A172 (cell line): ENCODE measurements around the gene SAP30BP. TPM values are rescaled to one million over a fixed set of nuclear protein-coding genes. Genes with fewer than 3 reads are reported as not detected.

Experiments used
- DNase-seq: peaks from one replicate; pipeline ENCODE4 v3.0.0-alpha.2; 2015; ENCODE audit warnings: low spot score
- total RNA-seq: library from RNA; depleted of rRNA; stranded (reverse); fragments of >200 nt; shearing (Covaris generic); gene quantifications from 2 replicates; pipeline ENCODE4 v1.2.3, GENCODE V29; 2014

The SAP30BP gene
- total RNA-seq, 1 experiment from 2014 or later, result 169 TPM

GRCh38 chr17:75739174-75739573, 72.0 kb downstream of the SAP30BP start:
- no peak for DNase-seq

- DNase-seq, result no peak
Observed at GRCh38 chr17:75739801-75740200, 72.7 kb downstream of the SAP30BP start.

GRCh38 chr17:75740215-75740614, 73.1 kb downstream of the SAP30BP start:
- no peak for DNase-seq

DNA sequence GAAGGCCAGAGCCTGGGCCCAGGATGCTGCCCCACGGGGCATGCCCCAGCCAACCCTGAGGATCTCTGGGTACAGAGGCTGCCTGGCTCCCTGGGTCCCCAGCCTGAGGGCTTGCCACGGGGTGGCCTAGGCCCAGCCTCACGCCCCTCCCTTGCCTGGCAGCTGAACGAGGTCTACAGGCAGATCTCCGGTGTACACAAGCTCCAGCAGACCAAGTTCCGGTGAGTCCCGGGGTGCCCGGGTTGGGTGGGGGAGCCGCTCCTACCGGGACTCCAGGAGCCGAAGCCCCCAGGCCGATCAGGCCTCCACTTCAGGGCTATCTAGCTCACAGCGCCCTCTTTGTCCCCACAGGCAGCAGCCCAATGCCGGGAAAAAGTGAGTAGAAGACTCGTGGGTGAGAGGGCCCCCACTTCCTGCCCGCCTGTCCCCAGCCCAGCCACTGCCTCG, 73.5 kb downstream of the SAP30BP start:
- no peak for DNase-seq

DNA sequence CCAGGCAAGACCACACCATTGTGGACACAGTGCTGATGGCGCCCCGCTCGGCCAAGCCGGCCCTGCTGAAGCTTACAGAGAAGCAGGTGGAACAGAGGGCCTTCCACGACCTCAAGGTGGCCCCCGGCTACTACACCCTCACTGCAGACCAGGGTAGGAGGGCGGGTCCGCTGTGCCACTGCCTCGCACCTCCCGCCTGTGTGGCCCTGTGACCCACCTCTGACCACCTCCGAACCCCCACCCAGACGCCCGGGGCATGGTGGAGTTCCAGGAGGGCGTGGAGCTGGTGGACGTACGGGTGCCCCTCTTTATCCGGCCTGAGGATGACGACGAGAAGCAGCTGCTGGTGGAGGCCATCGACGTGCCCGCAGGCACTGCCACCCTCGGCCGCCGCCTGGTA, 75.2 kb downstream of the SAP30BP start:
- DNase-seq, result no peak

GRCh38 chr17:75743625-75744206, 76.6 kb downstream of the SAP30BP start:
- DNase-seq, result no peak

- no peak for DNase-seq
Observed at GRCh38 chr17:75748706-75749105, 81.6 kb downstream of the SAP30BP start.

GRCh38 chr17:75749545-75750389, 82.6 kb downstream of the SAP30BP start:
- peak; percentile 82 for DNase-seq

DNA sequence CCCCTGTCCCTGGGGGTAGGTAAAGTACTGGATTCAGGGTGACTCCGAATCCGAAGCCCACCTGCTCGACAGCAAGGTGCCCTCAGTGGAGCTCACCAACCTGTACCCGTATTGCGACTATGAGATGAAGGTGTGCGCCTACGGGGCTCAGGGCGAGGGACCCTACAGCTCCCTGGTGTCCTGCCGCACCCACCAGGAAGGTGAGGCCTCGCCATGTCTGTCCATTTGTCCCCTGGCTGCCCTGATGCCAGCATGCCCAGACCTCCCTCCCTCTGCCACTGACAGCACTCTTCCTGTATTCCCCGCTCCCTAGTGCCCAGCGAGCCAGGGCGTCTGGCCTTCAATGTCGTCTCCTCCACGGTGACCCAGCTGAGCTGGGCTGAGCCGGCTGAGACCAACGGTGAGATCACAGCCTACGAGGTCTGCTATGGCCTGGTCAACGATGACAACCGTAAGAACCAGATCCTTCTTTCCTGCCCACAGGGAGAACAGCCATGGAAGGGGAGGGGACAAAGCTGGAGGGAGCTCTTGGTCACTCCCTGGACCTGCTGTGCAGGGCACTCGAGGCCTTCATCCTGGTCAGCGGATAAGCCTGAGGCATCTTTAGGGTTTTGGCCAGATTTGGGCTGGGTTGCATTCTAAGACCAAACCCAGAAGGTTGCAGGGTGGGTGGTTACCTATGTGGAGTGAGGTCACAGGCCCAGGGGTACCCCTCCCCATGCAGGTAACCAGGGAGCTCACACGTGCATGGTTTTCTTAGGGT, 83.7 kb downstream of the SAP30BP start:
- DNase-seq, result no peak

GRCh38 chr17:75751676-75752404, 84.7 kb downstream of the SAP30BP start:
- no peak for DNase-seq

DNA sequence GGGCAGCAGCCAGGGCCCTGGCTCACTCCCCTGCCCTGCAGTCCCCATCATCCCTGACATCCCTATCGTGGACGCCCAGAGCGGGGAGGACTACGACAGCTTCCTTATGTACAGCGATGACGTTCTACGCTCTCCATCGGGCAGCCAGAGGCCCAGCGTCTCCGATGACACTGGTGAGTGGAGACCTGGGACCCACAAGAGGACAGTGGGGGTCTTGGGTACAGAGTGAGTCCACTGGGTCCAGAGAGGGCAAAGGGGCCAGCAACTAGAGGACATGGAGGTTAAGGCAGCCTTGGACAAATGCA, 85.2 kb downstream of the SAP30BP start:
- DNase-seq, result no peak

DNA sequence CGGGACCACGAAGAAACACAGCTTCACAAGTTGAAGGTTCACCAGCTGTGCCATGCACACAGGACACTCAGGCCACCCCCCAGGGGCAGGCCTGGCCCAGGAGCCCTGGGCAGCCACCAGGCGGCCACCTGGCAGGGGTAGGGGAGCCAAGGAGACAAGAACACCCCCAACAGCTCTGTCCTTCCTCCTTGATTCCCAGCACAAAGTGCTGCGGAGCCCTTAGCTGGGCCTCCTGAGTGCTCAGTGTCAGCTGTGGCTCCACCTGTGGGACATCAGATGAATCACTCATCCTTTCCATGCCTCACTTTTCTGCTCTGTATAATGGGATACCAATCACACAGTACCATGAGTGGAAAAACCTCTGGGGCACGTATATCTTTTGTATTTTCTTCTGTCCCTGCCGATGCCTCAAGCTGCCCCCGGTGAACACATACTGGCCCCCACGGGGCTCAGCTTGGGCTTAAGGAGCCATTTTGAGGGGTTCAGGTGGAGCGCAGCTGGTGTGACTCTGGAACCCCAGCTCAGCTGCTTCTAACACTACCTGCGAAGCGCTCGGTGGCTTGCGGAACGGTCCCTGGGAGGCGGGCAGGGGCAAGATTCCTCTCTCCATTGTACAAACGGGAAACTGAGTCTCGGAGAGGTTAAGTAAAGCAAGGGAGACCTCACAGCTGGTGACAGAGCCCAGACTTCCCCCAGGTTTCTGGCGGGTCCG, 85.8 kb downstream of the SAP30BP start:
- DNase-seq, result no peak

DNA sequence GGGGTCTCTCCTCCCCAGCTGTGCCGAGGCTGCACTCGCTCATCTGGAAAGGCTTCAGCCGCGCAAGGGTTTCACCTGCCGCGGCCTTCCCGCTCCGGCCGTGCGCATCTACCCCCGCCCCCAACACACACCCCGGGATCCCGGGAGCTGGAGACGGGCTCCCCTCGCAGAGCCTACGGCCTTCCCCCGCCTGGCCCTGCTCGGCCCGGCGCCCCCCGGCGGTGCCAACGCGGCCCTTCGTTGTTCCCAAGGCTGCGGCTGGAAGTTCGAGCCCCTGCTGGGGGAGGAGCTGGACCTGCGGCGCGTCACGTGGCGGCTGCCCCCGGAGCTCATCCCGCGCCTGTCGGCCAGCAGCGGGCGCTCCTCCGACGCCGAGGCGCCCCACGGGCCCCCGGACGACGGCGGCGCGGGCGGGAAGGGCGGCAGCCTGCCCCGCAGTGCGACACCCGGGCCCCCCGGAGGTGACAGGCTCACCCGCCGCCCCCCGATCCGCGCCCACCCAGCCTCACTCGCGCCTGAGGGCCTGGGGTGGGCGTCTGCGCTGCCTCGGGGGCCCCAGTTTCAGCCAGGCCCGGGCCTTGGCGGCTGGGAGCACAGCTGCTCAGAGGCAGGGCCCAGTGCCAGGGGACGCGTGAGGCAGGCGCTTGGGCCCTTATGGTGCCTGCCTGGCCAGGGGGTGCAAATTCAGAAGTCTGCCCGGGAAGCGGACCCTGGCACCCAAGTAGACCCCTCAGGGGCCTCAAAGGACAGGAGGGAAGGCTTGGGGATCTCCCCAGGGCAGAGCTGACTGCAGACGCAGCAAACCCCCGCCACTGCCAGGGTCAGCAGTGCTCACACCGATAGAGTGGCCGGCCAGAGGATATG, 86.6 kb downstream of the SAP30BP start:
- DNase-seq, result no peak

DNA sequence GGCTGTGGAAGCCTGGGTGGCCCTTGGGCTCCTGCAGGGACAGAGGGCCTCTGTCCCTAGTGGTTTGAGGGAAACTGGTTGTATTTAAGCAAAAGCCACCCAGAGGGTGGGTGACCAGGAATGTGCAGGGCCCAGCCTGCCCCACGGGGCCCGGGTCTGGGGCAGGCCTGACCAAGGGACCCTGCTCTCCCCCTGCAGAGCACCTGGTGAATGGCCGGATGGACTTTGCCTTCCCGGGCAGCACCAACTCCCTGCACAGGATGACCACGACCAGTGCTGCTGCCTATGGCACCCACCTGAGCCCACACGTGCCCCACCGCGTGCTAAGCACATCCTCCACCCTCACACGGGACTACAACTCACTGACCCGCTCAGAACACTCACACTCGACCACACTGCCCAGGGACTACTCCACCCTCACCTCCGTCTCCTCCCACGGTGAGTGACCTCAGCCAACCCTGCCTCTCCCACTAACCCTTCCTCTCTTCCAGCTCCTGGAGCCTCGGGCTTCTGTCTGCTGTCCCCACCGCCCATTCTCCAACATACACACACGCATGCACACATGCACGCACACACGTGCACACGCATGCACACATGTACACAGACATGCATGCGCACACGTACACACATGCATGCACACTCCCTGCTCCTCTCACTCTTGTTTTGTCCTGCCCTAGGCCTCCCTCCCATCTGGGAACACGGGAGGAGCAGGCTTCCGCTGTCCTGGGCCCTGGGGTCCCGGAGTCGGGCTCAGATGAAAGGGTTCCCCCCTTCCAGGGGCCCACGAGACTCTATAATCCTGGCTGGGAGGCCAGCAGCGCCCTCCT, 87.5 kb downstream of the SAP30BP start:
- no peak for DNase-seq

- no peak for DNase-seq
Observed at GRCh38 chr17:75755205-75755901, 88.2 kb downstream of the SAP30BP start.

DNA sequence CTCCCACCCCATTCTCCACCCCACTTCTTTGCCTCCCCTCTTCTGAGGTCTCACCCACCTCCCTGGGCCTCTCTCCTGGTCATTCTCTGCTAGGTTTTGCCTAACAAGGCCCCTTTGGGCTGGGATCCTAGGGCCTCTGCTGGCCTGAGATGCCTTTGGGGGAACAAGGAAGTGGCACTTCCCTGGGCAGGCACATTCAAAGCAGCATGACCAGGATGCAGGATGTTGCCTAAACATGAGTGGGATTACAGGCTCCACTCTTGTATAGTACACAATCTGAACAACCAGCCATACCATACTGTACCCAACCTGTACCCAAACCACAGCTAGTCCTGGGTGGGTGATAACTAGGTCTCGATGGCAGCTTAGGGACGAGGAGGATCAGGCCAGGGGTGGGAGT, 88.9 kb downstream of the SAP30BP start:
- no peak for DNase-seq

DNA sequence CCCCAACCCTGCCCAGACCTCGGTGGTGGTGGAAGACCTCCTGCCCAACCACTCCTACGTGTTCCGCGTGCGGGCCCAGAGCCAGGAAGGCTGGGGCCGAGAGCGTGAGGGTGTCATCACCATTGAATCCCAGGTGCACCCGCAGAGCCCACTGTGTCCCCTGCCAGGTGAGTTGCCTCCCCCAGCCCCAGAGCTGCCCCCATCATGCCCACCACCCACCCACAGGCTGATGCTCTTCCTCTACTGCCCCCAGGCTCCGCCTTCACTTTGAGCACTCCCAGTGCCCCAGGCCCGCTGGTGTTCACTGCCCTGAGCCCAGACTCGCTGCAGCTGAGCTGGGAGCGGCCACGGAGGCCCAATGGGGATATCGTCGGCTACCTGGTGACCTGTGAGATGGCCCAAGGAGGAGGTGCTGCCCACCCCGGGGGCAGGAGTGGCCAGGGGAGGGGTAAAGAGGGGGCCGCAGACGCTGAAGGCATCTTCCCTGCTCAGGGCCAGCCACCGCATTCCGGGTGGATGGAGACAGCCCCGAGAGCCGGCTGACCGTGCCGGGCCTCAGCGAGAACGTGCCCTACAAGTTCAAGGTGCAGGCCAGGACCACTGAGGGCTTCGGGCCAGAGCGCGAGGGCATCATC, 89.4 kb downstream of the SAP30BP start:
- DNase-seq, result no peak

DNA sequence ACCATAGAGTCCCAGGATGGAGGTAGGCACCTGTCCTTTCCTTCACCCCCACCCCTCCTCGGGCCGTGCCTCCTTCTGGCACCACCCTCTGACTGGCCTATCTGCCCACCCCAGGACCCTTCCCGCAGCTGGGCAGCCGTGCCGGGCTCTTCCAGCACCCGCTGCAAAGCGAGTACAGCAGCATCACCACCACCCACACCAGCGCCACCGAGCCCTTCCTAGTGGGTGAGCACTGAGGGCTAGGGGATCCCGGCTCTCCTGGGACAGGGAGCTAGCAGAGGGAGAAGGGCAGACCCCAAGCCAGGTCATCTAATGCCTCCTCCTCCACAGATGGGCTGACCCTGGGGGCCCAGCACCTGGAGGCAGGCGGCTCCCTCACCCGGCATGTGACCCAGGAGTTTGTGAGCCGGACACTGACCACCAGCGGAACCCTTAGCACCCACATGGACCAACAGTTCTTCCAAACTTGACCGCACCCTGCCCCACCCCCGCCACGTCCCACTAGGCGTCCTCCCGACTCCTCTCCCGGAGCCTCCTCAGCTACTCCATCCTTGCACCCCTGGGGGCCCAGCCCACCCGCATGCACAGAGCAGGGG, 90.0 kb downstream of the SAP30BP start:
- DNase-seq, result no peak
